ENCODE data around the gene PTPRJ. TPM values are rescaled to one million over a fixed set of nuclear protein-coding genes. Genes with fewer than 3 reads are reported as not detected.

The PTPRJ gene
- total and polyA plus RNA-seq, 2 donors (not counting 3 experiments of a cell fraction or from before 2014, with no cell fraction given), result 3.1 to 7.7 TPM

- Histone ChIP-seq H3K9ac (replicated peaks; ENCODE audit: extremely low read depth, insufficient read depth, low read length) (no peak overlapping the region), H3K27ac (ENCODE audit: insufficient read depth, low read depth, low read length) (no peak overlapping the region), H3K9me3 (replicated peaks; ENCODE audit: control insufficient read depth, insufficient read depth, low read length) (no peaks in the 10 kb centered on the region), H3K4me3 (replicated peaks in 1 of 3; ENCODE audit: insufficient read depth in 1 of 3, low read depth in 1 of 3, low read length in 3 of 3) (no peak overlapping the region), H3K36me3 (ENCODE audit: control insufficient read depth in 2 of 2, extremely low read depth in 1 of 2, insufficient read depth in 2 of 2, low read length in 2 of 2) (peaks cover 0 to 4% of the 10 kb centered on the region in 2 experiments), H2AFZ (ENCODE audit: low read depth, low read length) (no peak overlapping the region), H3K4me2 (ENCODE audit: insufficient read depth, low read length) (no peak overlapping the region), H3K27me3 (ENCODE audit: control insufficient read depth in 2 of 2, insufficient read depth in 2 of 2, low read length in 2 of 2) (no peaks in the 10 kb centered on the region), H3K79me2 (ENCODE audit: control insufficient read depth, insufficient read depth, low read length) (no peaks in the 10 kb centered on the region), H3K9me1 (replicated peaks; ENCODE audit: control insufficient read depth, extremely low read depth, insufficient read depth, low read length) (no peaks in the 10 kb centered on the region), H4K20me1 (replicated peaks; ENCODE audit: control insufficient read depth, extremely low read depth, insufficient read depth, low read length) (no peaks in the 10 kb centered on the region), H3K4me1 (ENCODE audit: control insufficient read depth, extremely low read depth, insufficient read depth, low read length) (no peaks in the 10 kb centered on the region)
- DNase-seq (ENCODE audit: low read depth, low spot score), result no peak
- BruUV-seq (replicated peaks), result no TSS peak
- dilution Hi-C loops (cut with MboI; ENCODE audit: extremely low pct_ligation_motif_present, low sequenced_read_pairs), result no loop called here
- TF ChIP-seq GATA2 (IDR thresholded peaks at IDR 0.05; ENCODE audit: insufficient read depth, insufficient read length, low read depth, low read length) (no peak), FOS (IDR thresholded peaks at IDR 0.05; ENCODE audit: borderline replicate concordance, insufficient read depth, low read length) (no peak), CTCF (IDR thresholded peaks at IDR 0.05; ENCODE audit: extremely low read depth in 1 of 2, insufficient read depth in 1 of 2, low read depth in 1 of 2, low read length in 2 of 2) (no peak), MAX (IDR thresholded peaks at IDR 0.05; ENCODE audit: insufficient read depth, insufficient read length) (no peak), JUN (IDR thresholded peaks at IDR 0.05; ENCODE audit: borderline replicate concordance, insufficient read depth, insufficient read length, low read depth) (no peak), POLR2AphosphoS5 (IDR thresholded peaks at IDR 0.05; ENCODE audit: insufficient read depth, low read depth, low read length) (no peak), POLR2A (IDR thresholded peaks at IDR 0.05; ENCODE audit: low read depth, low read length) (no peak), MYC (IDR thresholded peaks at IDR 0.05; ENCODE audit: low read depth, low read length) (no peak), EZH2 (IDR thresholded peaks at IDR 0.05; ENCODE audit: borderline replicate concordance, low read depth, low read length, severe bottlenecking) (no peak)
- intact Hi-C loops (cut with micrococcal nuclease), result no loop called here
- CTCF ChIA-PET, result interaction anchor here (1.1 to 1.5 kb wide), 2 partner anchors 13 to 32 kb away, joined by 3 read pairs; no protein-coding TSS in a partner anchor
- POLR2A ChIA-PET, result no interaction called here
- FAIRE-seq, result no peak
These were observed 161.2 kb downstream of the PTPRJ start for GRCh38 chr11:48141475-48142122.

Measured in endothelial cell of umbilical vein (primary cell).